Measurements from ENCODE around the gene UTY. TPM values are rescaled to one million over a fixed set of nuclear protein-coding genes. Genes with fewer than 3 reads are reported as not detected.

The UTY gene
- total RNA-seq, 1 experiment from 2014 or later = not detected

- H2BK5ac ChIP-seq (ENCODE audit: insufficient read length, low read length) = no peak overlapping the region
- H3K27me3 ChIP-seq (ENCODE audit: insufficient read depth, low read length) = no peaks in the 10 kb centered on the region
- H3K9me3 Mint-ChIP-seq = no peaks in the 10 kb centered on the region
- H3K14ac ChIP-seq (ENCODE audit: insufficient read depth, low read length) = no peak overlapping the region
- no peak for TF ChIP-seq CTCF (conservative IDR thresholded peaks at IDR 0.05)
- no peaks in the 10 kb centered on the region for H3K27me3 Mint-ChIP-seq (ENCODE audit: low read depth)
- H3K9ac ChIP-seq (ENCODE audit: extremely low read depth, insufficient read length, low read length) = no peak overlapping the region
- H3K4me1 ChIP-seq (ENCODE audit: insufficient read depth, low read length) = no peaks in the 10 kb centered on the region
- DNase-seq = no peak
- no peak overlapping the region for H4K91ac ChIP-seq (ENCODE audit: insufficient read length, low read depth, low read length)
- no peaks in the 10 kb centered on the region for H3K23me2 ChIP-seq (ENCODE audit: insufficient read length, low read depth, low read length, poor library complexity, severe bottlenecking)
- no peak overlapping the region for H4K5ac ChIP-seq (ENCODE audit: insufficient read length, low read depth, low read length)
- H2AK5ac ChIP-seq (ENCODE audit: insufficient read length, low read length) = no peak overlapping the region
- H3K4me1 Mint-ChIP-seq = no peaks in the 10 kb centered on the region
- H3K4me3 Mint-ChIP-seq = no peak overlapping the region
- H2BK12ac ChIP-seq (ENCODE audit: insufficient read length, low read depth, low read length) = no peak overlapping the region
- no peaks in the 10 kb centered on the region for H4K20me1 ChIP-seq (ENCODE audit: control insufficient read depth, insufficient read depth, insufficient read length)
- H3K56ac ChIP-seq (ENCODE audit: insufficient read length, low read depth, low read length) = no peak overlapping the region
- no CpG with 5 or more reads among the region's 34 CpGs for WGBS (ENCODE audit: extremely low coverage, insufficient read length, low lambda C conversion rate)
- H3K18ac ChIP-seq (ENCODE audit: insufficient read length, low read depth, low read length) = no peak overlapping the region
- H3K79me1 ChIP-seq (ENCODE audit: insufficient read depth, low read depth, low read length, poor library complexity, severe bottlenecking) = no peaks in the 10 kb centered on the region
- H3K9me3 ChIP-seq (ENCODE audit: control insufficient read depth, low read depth, low read length) = no peaks in the 10 kb centered on the region
- no peaks in the 10 kb centered on the region for H3K36me3 Mint-ChIP-seq (ENCODE audit: insufficient read depth in 1 of 3, low read depth in 3 of 3)
- no peak overlapping the region for H3T11ph ChIP-seq (ENCODE audit: low read length)
- no peak overlapping the region for H2AFZ ChIP-seq (ENCODE audit: low read length)
- H3K79me2 ChIP-seq (ENCODE audit: insufficient read depth, low read length) = no peaks in the 10 kb centered on the region
- no peak overlapping the region for H3K27ac ChIP-seq (ENCODE audit: insufficient read length, low read depth, low read length)
- no peak overlapping the region for H3K4me2 ChIP-seq (ENCODE audit: insufficient read depth, insufficient read length, low read length)
- no peak overlapping the region for H3K4ac ChIP-seq (ENCODE audit: low read depth, low read length)
- no peak overlapping the region for H2BK15ac ChIP-seq (ENCODE audit: low read depth, low read length)
- H3K27ac Mint-ChIP-seq = no peak overlapping the region
- no peak overlapping the region for H3K23ac ChIP-seq (ENCODE audit: insufficient read length, low read depth, low read length)
- no peak overlapping the region for H2BK20ac ChIP-seq (ENCODE audit: low read depth, low read length, poor library complexity, severe bottlenecking)
- H4K8ac ChIP-seq (replicated peaks; ENCODE audit: insufficient read length, low read depth, low read length) = no peak overlapping the region
- no peak overlapping the region for H2BK120ac ChIP-seq (ENCODE audit: low read depth, low read length, poor library complexity, severe bottlenecking)
Observed at GRCh38 chrY:13479121-13479711, 617 bp downstream of the UTY start.
